GM12878 (cell line): ENCODE measurements around the gene CNOT3. TPM values are rescaled to one million over a fixed set of nuclear protein-coding genes. Genes with fewer than 3 reads are reported as not detected.
"Not testable (repeated sequence)": the region's sequence is repeated elsewhere in the genome, so short reads cannot be mapped to it uniquely, and the experiment has no call there.

ENCODE experiments used
- ATAC-seq: fragments of 200-7000 bp; cut with Tn5 transposase; 3 replicates; pipeline ENCODE4 v1.9.1; 2020; ENCODE audit warnings: mild to moderate bottlenecking, moderate library complexity
- BruUV-seq: library from RNA; stranded (reverse); fragments of 400-500 nt; replicated peaks from 2 replicates; lab custom pipeline; 2021; lab: Mats Ljungman, UMichigan
- CTCF ChIA-PET: fragments of 300-600 bp; sonication (Branson Sonifier 250); formaldehyde crosslinking; extraction: SDS; loops from one replicate; lab custom pipeline; 2021; ENCODE audit warnings: inconsistent platforms; lab: Yijun Ruan, JAX
- POLR2A ChIA-PET: fragments of 350-600 bp; formaldehyde crosslinking; extraction: SDS; loops from one replicate; lab custom pipeline; 2021; ENCODE audit warnings: inconsistent platforms; lab: Charles Lee
- RAD21 ChIA-PET: fragments of 300-600 bp; sonication (Branson Sonifier 250); formaldehyde crosslinking; loops from one replicate; lab custom pipeline; 2023; ENCODE audit warnings: antibody characterized with exemption; ENCODE audit not compliant: unreplicated experiment; lab: Charles Lee
- SMC1A ChIA-PET: fragments of 300-600 bp; sonication (Branson Sonifier 250); formaldehyde crosslinking; loops from one replicate; lab custom pipeline; 2023; ENCODE audit not compliant: unreplicated experiment, uncharacterized antibody; lab: Charles Lee
- DNase-seq: peaks from one replicate; pipeline ENCODE4 v3.0.0-alpha.2; 2011; ENCODE audit warnings: low read depth, low spot score
- FAIRE-seq: peaks from 3 replicates; lab custom pipeline; 2011; peaks lifted over from hg19 to GRCh38; lab: Jason Lieb, UNC
- H2AFZ ChIP-seq: 2 replicates; pipeline ENCODE4 v1.6.0; 2011; ENCODE audit warnings: low read depth, low read length, control low read depth; ENCODE audit not compliant: control insufficient read depth
- H3K27ac ChIP-seq: 2 replicates; pipeline ENCODE4 v1.5.1; 2011; ENCODE audit warnings: control low read depth; ENCODE audit not compliant: control insufficient read depth, insufficient read depth
- H3K27me3 ChIP-seq, 2 experiments: replicated peaks in 1 of 2; 2 replicates each; pipeline versions ENCODE4 v1.6.0 to v1.6.1; 2011; ENCODE audit warnings: low read length in 1 of 2; ENCODE audit not compliant: control insufficient read depth in 2 of 2, insufficient read depth in 2 of 2
- H3K36me3 ChIP-seq, 2 experiments: 2 replicates each; pipeline ENCODE4 v1.5.1; 2011; ENCODE audit warnings: low read length in 1 of 2; ENCODE audit not compliant: control insufficient read depth in 2 of 2, insufficient read depth in 2 of 2
- H3K4me1 ChIP-seq: 2 replicates; pipeline ENCODE4 v1.6.1; 2011; ENCODE audit warnings: mild to moderate bottlenecking, low read length, moderate library complexity, mixed read lengths; ENCODE audit not compliant: control insufficient read depth, insufficient read depth
- H3K4me2 ChIP-seq: 2 replicates; pipeline ENCODE4 v1.6.0; 2011; ENCODE audit warnings: control low read depth; ENCODE audit not compliant: control insufficient read depth, insufficient read depth
- H3K4me3 ChIP-seq: fragments of 200-600 bp; sonication (generic); 2 replicates; pipeline ENCODE4 v1.5.1; 2016
- H3K79me2 ChIP-seq: 2 replicates; pipeline ENCODE4 v1.6.0; 2011; ENCODE audit warnings: low read length; ENCODE audit not compliant: control insufficient read depth, insufficient read depth
- H3K9ac ChIP-seq: 2 replicates; pipeline ENCODE4 v1.8.0; 2011; ENCODE audit warnings: low read length, control low read depth, mixed read lengths; ENCODE audit not compliant: control insufficient read depth, insufficient read depth
- H3K9me3 ChIP-seq: replicated peaks from 3 replicates; pipeline ENCODE4 v1.5.1; 2011; ENCODE audit warnings: mild to moderate bottlenecking, low read length; ENCODE audit not compliant: control insufficient read depth, insufficient read depth
- H4K20me1 ChIP-seq: 2 replicates; pipeline ENCODE4 v1.6.0; 2011; ENCODE audit not compliant: control insufficient read depth, insufficient read depth
- CHD1 ChIP-seq: IDR thresholded peaks from 2 replicates; pipeline ENCODE4 v1.6.1; 2012; ENCODE audit warnings: low read depth, low read length, improper control_type of control experiment
- E2F8 ChIP-seq: fragments of 450-650 bp; IDR thresholded peaks from 2 replicates; pipeline ENCODE4 v1.6.1; 2018; ENCODE audit warnings: mild to moderate bottlenecking, low read depth, moderate library complexity; ENCODE audit not compliant: partially characterized antibody
- EGR1 ChIP-seq, 2 experiments: IDR thresholded peaks; 1 replicate in 1 of 2; 2 replicates in 1 of 2; pipeline ENCODE4 v1.6.1; 2011 to 2012; ENCODE audit warnings: low read depth in 2 of 2, low read length in 2 of 2, borderline replicate concordance in 1 of 2, mild to moderate bottlenecking in 1 of 2, moderate library complexity in 1 of 2
- ELK1 ChIP-seq: IDR thresholded peaks from 2 replicates; pipeline ENCODE4 v1.6.1; 2012; ENCODE audit warnings: low read depth, low read length, improper control_type of control experiment
- RCOR1 ChIP-seq: conservative IDR thresholded peaks from 2 replicates; pipeline ENCODE4 v1.6.1; 2012; ENCODE audit warnings: low read depth, low read length, improper control_type of control experiment
- SPI1 ChIP-seq: IDR thresholded peaks from 2 replicates; pipeline ENCODE4 v1.6.1; 2011; ENCODE audit warnings: low read depth, mild to moderate bottlenecking, low read length, moderate library complexity, borderline replicate concordance; ENCODE audit not compliant: insufficient read depth
- SREBF1 ChIP-seq: IDR thresholded peaks from 2 replicates; pipeline ENCODE4 v1.6.1; 2012; ENCODE audit warnings: mild to moderate bottlenecking, low read length
- SUZ12 ChIP-seq: fragments of 200-600 bp; sonication (generic); IDR thresholded peaks from one replicate; pipeline ENCODE4 v1.6.1; 2018; ENCODE audit warnings: antibody characterized with exemption, mild to moderate bottlenecking; ENCODE audit not compliant: unreplicated experiment
- USF1 ChIP-seq: IDR thresholded peaks from 2 replicates; pipeline ENCODE4 v1.6.1; 2011; ENCODE audit warnings: borderline replicate concordance, low read depth, mild to moderate bottlenecking, moderate library complexity, mixed read lengths, low read length; ENCODE audit not compliant: insufficient read depth; ENCODE audit errors: extremely low read length
- WGBS: methylation state at CpG from one replicate; pipeline ENCODE4 v1.1.6; 2016; ENCODE audit warnings: low lambda C conversion rate; ENCODE audit not compliant: insufficient replicate concordance, insufficient coverage; ENCODE audit errors: missing lambda C conversion rate; 5-methylcytosine and 5-hydroxymethylcytosine counted together
- in situ Hi-C: fragments of 300-500 bp; cut with MboI; formaldehyde crosslinking; loops from 9 replicates; pipeline ENCODE4 v1.14.3; 2018; ENCODE audit warnings: mixed read lengths
- intact Hi-C: fragments of 100-400 bp; cut with micrococcal nuclease; formaldehyde crosslinking; loops from one replicate; pipeline ENCODE4 v1.14.2; 2022; ENCODE audit not compliant: unreplicated experiment
- polyA plus RNA-seq, 11 experiments: library from polyadenylated mRNA; depleted of rRNA in 4 of 11; unstranded in 6 of 11; stranded (reverse) in 5 of 11; fragments of >200 nt; fragmentation: Nextera tagmentation in 4 of 11; fragmentation: Illumina TruSeq in 1 of 11; extraction: Ambion mirVana in 4 of 11; extraction: Trizol in 1 of 11; gene quantifications; 1 replicate in 1 of 11; 2 replicates in 10 of 11; pipeline versions ENCODE4 v1.2.1 to v1.2.3, GENCODE V29; 2011 to 2016; ENCODE audit warnings: inconsistent platforms in 2 of 11, missing spikeins in 2 of 11, low read depth in 1 of 11
- total RNA-seq, 4 experiments: library from RNA; depleted of rRNA in 3 of 4; stranded (reverse); fragments of >200 nt in 3 of 4; fragmentation: Illumina TruSeq in 1 of 4; extraction: Trizol in 1 of 4; gene quantifications; 2 replicates each; pipeline versions ENCODE4 v1.2.1 to v1.2.3, GENCODE V29; 2013 to 2021

Gene CNOT3
- total and polyA plus RNA-seq, 10 of the 15 experiments (the other 5 are each of a cell fraction or from before 2014, with no cell fraction given): 0.14 to 45.1 (median 14.0) TPM

GRCh38 chr19:54193011-54193410 lies 55.4 kb downstream of the CNOT3 start (continued):
- no peak for TF ChIP-seq ELK1

- H3K4me3 ChIP-seq, POLR2A ChIA-PET, ATAC-seq, H4K20me1 ChIP-seq, intact Hi-C loops, FAIRE-seq, H2AFZ ChIP-seq, H3K36me3 ChIP-seq, H3K27ac ChIP-seq, CTCF ChIA-PET, DNase-seq, H3K9ac ChIP-seq, H3K9me3 ChIP-seq, BruUV-seq, H3K27me3 ChIP-seq, in situ Hi-C loops, H3K4me1 ChIP-seq, RAD21 ChIA-PET, H3K4me2 ChIP-seq: not testable (repeated sequence)
- H3K79me2 ChIP-seq: peaks cover 11% of the 10 kb centered on the region
- SMC1A ChIA-PET: interaction anchor here (0.9 kb wide), 1 partner anchor 14 kb away, joined by 4 read pairs; no protein-coding TSS in a partner anchor
- WGBS: 95% methylated on average over 12 of the region's 12 CpGs
Measured at GRCh38 chr19:54194463-54194862, 56.9 kb downstream of the CNOT3 start.

GRCh38 chr19:54196536-54196935 lies 59.0 kb downstream of the CNOT3 start:
- Histone ChIP-seq H2AFZ (no peak overlapping the region), H3K27ac (no peak overlapping the region), H3K4me3 (no peak overlapping the region), H4K20me1 (no peaks in the 10 kb centered on the region), H3K4me2 (no peak overlapping the region), H3K9me3 (no peaks in the 10 kb centered on the region), H3K9ac (no peak overlapping the region), H3K4me1 (peaks cover 7% of the 10 kb centered on the region), H3K27me3 (no peaks in the 10 kb centered on the region), H3K79me2 (peaks cover 20% of the 10 kb centered on the region), H3K36me3 (peaks cover 2 to 4% of the 10 kb centered on the region in 2 experiments; a peak in 3 of 4 replicates)
- intact Hi-C loops (no loop called here), in situ Hi-C loops (no loop called here)
- ATAC-seq: no peak
- ChIA-PET POLR2A (no interaction called here), CTCF (no interaction called here), RAD21 (no interaction called here), SMC1A (no interaction called here)
- no peak for FAIRE-seq
- TF ChIP-seq EGR1 (IDR thresholded peaks at IDR 0.05; ENCODE audit: borderline replicate concordance in 1 of 2, low read depth in 2 of 2, low read length in 2 of 2): no peak
- no peak for TF ChIP-seq SREBF1
- TF ChIP-seq SUZ12: no peak
- TF ChIP-seq SPI1: no peak
- TF ChIP-seq USF1: no peak
- TF ChIP-seq CHD1: no peak
- TF ChIP-seq RCOR1: no peak
- no peak for TF ChIP-seq E2F8
- 96% methylated on average over 7 of the region's 7 CpGs for WGBS
- no TSS peak for BruUV-seq
- no peak for DNase-seq
